ENCODE data around the gene SPIB.

DNA sequence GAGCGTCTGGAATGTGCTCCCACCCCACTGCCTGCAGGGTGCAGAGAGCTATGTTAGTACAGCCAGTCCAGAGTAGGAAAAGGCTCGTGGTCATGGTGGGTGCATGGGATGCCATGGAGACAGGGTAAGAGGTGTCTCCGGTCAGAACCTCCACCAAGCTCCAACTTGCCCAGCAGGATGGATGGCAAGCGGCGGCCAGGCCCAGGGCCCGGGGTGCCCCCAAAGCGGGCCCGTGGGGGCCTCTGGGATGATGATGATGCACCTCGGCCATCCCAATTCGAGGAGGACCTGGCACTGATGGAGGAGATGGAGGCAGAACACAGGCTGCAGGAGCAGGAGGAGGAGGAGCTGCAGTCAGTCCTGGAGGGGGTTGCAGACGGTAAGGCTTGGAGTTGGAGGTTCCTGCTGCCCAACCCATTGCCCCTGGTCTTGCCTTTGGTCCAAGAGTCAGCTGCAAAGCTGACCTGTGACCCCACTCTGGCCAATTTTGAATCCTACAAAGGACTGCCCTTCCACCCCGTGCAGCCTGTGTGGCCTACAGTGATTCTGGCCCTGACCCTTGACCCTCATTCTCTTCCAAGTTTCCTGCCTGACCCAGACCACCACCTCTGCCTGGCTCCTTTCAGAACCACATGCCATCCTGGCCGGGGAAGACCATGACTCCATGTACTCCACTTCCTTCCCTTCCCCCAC lies 19.9 kb upstream of the SPIB start:
- TF ChIP-seq CTCF (IDR thresholded peaks at IDR 0.05) (no peak), POLR2A (IDR thresholded peaks at IDR 0.05) (no peak)
